Nucleus accumbens (tissue), 56 donors: Measurements from ENCODE around the gene HOTAIR.

Experiments used
- DNase-seq, 56 donors: peaks; one replicate each; lab custom pipeline; 2025; lab: John Stamatoyannopoulos, UW

Gene HOTAIR

DNA sequence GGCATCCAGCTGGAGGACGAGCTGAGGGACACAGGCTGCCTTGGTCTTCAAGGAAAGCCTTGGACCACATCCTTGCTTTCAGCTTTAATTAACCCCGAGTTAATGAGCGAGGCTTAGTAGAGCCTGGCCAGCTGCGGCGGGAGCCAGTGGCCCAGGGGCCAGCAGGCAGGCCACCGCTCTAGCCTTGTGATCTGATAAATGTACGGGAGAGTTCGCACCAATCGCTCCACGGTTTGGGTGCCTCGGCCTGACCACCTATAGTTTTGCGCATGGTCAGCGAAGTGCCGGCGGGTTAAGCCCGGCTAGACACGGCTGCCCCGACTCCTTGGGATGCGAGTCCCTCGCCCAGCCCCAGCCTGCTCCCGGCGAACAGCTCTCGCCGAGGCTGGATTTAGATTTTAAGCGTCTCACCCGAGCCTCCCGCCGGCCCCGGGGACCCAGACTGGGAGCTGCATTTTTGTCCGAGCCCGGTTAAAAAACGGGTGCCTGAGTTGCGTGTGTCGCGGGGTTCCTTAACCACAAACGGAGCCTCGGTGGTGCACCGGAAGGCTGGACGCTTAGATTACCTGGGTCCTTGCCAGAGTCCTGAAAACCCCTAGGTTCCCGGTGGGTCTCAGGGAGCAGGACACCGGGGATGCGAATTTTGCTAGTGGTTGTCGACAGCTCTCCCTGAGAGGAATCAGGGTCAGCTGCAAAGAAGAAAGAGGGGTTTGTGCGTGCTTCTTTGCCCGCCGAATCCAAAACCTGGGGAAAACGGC, 23.0 kb downstream of the HOTAIR start:
- no peak for DNase-seq

- no peak for DNase-seq
These were observed 23.8 kb downstream of the HOTAIR start for GRCh38 chr12:53950789-53951576.

GRCh38 chr12:53950437-53950773, 24.3 kb downstream of the HOTAIR start:
- DNase-seq, result no peak

DNA sequence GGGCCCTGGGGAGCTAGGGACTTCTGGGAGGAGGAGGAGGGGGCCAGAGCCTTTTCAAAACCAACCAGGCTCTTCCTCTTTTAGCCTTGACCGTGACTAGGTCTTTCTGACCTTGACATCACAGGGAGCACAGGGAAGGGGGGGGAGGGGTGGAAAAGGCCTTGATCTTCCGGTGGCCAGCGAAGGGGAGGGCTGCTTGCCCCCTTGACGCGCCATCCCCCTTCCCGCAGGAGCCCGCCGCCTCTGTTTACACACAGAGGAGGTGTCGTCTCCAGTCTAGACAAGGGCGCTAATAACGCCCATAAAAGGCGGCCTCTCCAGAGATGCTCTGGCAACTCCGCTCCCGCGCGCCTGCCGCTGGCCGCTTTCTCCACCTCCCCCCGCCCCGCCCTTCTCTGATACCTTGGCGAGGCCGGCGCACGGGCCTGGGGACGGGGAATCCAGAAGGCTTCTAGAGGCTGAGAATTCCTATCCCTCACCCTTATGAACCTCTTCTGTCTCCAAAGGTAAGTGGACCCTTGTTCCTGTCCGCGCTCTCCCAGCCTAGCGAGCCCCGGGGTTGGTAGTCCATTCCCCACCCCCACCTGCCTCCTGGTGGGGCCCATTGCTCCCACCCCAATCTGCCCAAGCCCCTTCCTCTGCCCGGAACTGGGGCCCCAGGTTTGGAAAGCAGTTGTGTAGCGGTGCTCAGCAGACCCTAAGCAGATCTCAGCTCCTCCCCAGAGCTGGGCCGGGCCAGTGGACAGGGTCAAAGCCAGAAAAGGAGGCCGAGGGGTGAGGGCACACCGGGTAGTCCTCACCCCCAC, 24.9 kb downstream of the HOTAIR start:
- no peak for DNase-seq

DNA sequence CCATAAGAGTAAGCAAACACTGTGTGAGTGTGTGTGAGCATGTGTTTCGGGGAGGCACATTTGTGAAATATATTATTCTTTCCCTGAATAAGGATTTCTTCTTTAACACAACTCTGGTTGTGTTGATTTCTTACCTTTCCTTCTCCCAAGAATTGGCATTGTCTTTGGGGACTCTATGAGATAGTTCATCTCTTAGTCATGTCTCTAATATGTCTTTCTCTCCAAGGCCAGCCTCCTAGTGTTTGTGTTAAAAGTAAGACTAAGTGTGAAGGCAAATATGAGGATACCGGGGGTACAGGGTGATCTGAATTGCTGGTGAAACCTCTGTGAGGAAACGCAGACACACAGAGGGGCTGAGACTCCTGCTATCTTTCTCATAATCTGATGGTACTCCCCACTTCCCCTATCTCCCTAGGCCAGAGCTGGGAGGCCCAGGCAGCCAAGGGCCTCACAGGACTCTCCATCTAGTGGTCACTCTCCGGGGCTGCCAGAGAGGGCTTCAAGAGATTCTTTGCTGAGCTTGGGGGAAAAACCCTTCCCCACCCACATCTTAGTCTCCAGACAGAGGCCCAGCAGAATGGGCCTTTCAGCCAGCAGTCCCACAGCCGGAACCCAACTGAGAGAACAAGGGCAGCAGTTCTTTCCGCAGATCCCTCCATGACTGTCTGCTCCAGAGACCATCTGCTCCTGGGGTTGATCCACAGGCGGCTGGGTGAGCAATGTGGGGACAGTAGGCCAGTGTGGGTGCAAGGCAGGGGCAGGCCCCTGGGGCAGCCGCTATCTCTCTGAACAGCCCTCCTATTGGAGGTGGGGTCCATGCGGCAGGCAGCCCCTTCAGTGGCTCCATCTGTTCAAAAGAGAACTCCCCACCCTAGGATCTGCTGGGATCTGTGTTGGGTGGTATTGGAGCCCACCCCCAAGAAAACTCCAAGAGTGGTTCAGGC, 25.8 kb downstream of the HOTAIR start:
- DNase-seq, result no peak

- no peak for DNase-seq
These were observed 27.0 kb downstream of the HOTAIR start for GRCh38 chr12:53947743-53948142.

DNA sequence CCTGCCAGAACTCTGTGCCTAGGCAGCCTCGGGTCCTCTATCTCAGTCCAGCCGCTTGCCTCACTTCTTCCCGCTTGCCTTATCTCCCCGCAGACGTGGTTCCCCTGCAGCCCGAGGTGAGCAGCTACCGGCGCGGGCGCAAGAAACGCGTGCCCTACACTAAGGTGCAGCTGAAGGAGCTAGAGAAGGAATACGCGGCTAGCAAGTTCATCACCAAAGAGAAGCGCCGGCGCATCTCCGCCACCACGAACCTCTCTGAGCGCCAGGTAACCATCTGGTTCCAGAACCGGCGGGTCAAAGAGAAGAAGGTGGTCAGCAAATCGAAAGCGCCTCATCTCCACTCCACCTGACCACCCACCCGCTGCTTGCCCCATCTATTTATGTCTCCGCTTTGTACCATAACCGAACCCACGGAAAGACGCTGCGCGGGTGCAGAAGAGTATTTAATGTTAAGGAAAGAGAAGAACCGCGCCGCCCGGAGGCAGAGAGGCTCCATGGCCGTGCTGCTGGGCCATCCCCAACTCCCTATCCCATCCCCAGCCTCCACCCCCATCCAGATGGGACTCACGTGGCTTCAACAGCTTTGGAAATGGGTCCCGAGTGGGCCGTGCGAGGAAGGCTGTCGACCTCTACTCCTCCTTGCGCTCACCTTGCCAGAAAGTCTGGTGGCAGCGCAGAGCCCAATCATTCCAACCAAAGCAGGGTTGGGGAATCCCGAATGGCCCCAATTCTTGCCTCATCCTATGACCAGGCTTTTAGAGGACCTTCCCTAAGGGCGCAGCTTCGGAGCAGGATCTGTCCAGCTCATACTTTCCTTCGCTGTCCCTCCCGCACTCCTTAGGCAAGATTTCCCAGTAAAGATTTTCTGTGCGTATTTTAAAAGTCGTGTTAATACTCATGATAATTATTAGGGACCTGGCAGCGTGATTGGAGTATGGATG, 29.6 kb downstream of the HOTAIR start:
- DNase-seq, result no peak

- DNase-seq, result no peak
These were observed 30.5 kb downstream of the HOTAIR start for GRCh38 chr12:53944209-53944608.

DNA sequence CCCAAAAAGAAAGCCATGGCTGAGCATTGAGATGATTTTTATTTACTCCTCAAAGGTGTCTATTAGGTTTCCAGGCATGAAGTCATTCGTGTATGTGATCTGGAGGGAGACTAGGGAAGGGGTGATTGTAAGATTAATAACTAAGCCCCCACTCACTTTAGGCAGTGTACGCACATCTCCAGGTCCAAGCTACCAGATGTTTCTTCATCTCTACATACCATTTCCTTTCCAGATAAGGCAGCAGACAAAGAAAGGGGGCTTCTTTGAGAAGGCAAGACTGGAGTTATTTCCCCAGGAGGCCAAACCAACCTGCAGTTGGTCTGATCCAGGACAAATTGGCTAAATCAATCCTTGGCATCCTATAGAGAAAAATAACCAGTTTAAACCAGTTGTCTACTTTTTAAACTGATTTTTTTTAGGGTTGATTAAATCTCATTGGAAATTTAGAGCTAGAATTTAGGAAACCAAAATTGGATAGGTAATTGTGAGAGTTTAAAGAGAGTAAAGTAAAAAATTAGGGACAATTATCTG, 32.2 kb downstream of the HOTAIR start:
- DNase-seq, result no peak

DNA sequence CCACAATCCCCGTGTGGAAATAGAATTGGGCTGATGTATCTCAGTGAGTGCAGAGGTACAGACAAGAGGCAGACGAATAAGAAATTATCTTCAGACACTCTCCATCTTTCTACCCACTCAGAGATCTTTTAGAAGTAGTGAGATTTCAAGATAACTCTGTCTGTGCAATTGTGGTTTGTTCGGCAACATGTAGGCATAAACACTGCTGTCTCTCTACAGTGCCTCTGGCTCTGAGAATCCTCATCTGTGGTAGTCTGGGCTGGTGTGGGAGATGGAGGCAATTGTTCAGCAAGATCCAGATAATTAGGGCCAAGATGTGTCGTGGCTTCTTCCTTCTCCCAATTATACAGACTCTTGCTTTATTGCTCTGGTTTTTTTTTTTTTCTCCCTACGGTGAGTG, 33.0 kb downstream of the HOTAIR start:
- no peak for DNase-seq

- DNase-seq, result no peak
These were observed 33.6 kb downstream of the HOTAIR start for GRCh38 chr12:53941187-53941586.

DNA sequence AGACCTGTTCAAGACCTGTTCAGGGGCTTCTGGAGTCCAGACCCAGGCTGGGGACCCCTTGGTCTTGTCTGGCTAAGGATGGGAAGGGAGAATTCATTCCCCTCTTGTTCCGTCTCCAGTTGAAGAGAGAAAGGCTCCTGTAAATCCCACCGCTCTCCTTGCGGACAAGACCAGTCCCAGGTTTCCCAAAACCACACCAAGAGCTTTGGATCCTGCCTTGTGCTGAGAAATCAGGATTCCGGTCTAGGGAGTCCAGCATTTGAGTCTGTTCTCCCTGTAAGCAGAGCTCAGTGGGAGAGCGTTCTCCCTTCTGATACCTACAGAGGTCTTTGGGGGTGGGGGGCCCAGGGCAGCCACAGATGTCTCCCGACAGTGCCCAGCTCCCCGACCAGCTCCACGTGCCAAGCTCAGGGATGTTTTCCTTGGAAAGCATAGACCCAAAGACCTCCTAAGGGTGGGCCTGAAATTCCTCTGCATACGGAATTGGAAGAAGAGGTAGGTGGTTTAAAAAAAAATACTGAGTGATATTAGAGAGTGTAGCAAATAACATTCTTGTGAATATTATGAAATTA, 34.2 kb downstream of the HOTAIR start:
- no peak for DNase-seq

DNA sequence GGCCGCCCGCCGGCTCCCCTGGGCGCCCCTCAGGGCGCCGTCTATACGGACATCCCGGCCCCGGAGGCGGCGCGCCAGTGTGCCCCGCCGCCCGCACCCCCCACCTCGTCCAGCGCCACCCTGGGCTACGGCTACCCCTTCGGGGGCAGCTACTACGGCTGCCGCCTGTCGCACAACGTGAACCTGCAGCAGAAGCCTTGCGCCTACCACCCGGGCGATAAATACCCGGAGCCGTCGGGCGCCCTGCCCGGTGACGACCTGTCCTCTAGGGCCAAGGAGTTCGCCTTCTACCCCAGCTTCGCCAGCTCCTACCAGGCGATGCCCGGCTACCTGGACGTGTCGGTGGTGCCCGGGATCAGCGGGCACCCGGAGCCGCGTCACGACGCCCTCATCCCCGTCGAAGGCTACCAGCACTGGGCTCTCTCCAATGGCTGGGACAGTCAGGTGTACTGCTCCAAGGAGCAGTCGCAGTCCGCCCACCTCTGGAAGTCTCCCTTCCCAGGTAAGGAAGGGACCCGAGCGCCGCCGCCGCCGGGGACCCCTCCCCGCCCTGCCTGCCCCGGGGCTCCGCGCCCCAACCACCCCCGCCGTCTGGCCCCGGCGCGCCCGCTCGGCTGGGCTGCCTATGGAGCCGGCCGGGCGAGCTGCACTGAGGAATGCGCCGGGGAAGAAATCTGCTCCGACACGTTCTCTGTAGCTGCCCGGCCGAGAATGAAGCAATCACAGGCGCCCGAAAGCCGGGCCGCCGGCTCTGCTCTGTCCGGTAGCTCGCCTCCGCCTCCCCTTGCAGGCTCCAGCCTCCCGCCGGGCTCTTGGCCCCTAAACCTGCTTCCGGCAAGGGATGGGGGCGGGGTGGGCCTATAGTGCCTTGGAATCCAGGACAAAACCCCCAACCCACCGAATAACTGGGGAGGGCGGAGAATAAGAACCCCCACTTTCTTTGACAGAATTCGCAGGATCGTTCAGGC, 35.3 kb downstream of the HOTAIR start:
- DNase-seq, result no peak

- DNase-seq, result peak in 1 of 56 donors; percentile 15
These were observed 36.2 kb downstream of the HOTAIR start, which contains the start of gene HOXC13 for GRCh38 chr12:53938326-53939140. TSS of gene HOXC13 (plus strand) at chr12:53938831. CDS start at chr12:53938907, 76 bp downstream.

- no peak for DNase-seq
These were observed 37.0 kb downstream of the HOTAIR start for GRCh38 chr12:53937596-53938325.
